Peyer's patch (tissue), 4 donors: ENCODE results near the gene FBN1. TPM values are rescaled to one million over a fixed set of nuclear protein-coding genes. Genes with fewer than 3 reads are reported as not detected.

Source experiments
- DNase-seq, 3 donors: peaks; one replicate each; pipeline ENCODE4 v3.0.0-alpha.2; 2017 to 2019
- H3K27ac ChIP-seq, 4 donors: fragments of 200-600 bp; sonication (generic); one replicate each; pipeline ENCODE4 v1.5.1; 2016 to 2019
- H3K27me3 ChIP-seq, 2 donors: fragments of 200-600 bp; sonication (generic); one replicate each; pipeline ENCODE4 v1.5.1; 2019
- H3K36me3 ChIP-seq, 3 donors: fragments of 200-600 bp; sonication (generic); one replicate each; pipeline ENCODE4 v1.5.1; 2016 to 2019
- H3K4me1 ChIP-seq, 4 donors: fragments of 200-600 bp; sonication (generic); one replicate each; pipeline ENCODE4 v1.5.1; 2016 to 2019
- H3K4me3 ChIP-seq, 4 donors: fragments of 200-600 bp; sonication (generic); 1 replicate in 3 of 4; 2 replicates in 1 of 4; pipeline ENCODE4 v1.5.1; 2016 to 2019; ENCODE audit warnings: mild to moderate bottlenecking in 1 of 4
- H3K9me3 ChIP-seq, 4 donors: fragments of 200-600 bp; sonication (generic); one replicate each; pipeline ENCODE4 v1.5.1; 2016 to 2019; ENCODE audit warnings: mild to moderate bottlenecking in 1 of 4
- POLR2A ChIP-seq, 2 donors: fragments of 450-650 bp; IDR thresholded peaks; one replicate each; pipeline ENCODE4 v1.5.1; 2017; ENCODE audit warnings: antibody characterized with exemption in 2 of 2, mild to moderate bottlenecking in 2 of 2, moderate library complexity in 2 of 2
- total RNA-seq, 4 donors: library from RNA; depleted of rRNA; stranded (reverse); fragments of >200 nt; gene quantifications; one replicate each; pipeline ENCODE4 v1.1.0, GENCODE V29; 2016
- TF ChIP-seq, protein P1 (sequence below), 6 experiments: fragments of 450-650 bp in 4 of 6; fragments of 200-600 bp in 2 of 6; sonication (generic) in 1 of 6; IDR thresholded peaks; one replicate each; pipeline ENCODE4 v1.5.1; 2017 to 2019; ENCODE audit warnings: antibody characterized with exemption in 6 of 6, mild to moderate bottlenecking in 3 of 6, moderate library complexity in 1 of 6

FBN1 gene
- total RNA-seq, 4 donors from 2014 or later: 21.4 to 257 (median 60.9) TPM

DNA sequence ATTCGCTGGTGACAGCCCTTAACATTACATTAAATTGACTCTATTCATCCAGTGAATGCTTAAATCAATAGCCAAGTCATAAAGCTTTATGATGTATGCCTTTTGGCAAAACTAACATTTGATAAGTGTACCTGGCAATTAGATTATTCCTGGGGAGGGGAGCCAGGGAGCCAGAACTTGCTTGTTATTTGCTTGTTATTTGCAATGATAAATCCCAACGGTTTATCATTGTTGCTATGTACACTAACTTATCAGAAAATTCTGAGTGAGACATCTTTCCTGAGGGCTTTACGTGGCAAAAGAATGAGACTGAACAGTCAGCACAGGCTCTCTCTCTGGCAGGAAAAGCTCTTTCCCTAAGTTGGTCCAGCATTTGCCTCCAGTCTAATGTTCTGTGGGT lies 35.8 kb upstream of the FBN1 start:
- Histone ChIP-seq H3K36me3 (no peaks in the 10 kb centered on the region), H3K4me1 (no peaks in the 10 kb centered on the region), H3K27me3 (no peaks in the 10 kb centered on the region), H3K4me3 (no peak overlapping the region), H3K9me3 (no peaks in the 10 kb centered on the region), H3K27ac (no peak overlapping the region)
- TF ChIP-seq POLR2A (IDR thresholded peaks at IDR 0.05): no peak
- TF ChIP-seq, protein P1, sequence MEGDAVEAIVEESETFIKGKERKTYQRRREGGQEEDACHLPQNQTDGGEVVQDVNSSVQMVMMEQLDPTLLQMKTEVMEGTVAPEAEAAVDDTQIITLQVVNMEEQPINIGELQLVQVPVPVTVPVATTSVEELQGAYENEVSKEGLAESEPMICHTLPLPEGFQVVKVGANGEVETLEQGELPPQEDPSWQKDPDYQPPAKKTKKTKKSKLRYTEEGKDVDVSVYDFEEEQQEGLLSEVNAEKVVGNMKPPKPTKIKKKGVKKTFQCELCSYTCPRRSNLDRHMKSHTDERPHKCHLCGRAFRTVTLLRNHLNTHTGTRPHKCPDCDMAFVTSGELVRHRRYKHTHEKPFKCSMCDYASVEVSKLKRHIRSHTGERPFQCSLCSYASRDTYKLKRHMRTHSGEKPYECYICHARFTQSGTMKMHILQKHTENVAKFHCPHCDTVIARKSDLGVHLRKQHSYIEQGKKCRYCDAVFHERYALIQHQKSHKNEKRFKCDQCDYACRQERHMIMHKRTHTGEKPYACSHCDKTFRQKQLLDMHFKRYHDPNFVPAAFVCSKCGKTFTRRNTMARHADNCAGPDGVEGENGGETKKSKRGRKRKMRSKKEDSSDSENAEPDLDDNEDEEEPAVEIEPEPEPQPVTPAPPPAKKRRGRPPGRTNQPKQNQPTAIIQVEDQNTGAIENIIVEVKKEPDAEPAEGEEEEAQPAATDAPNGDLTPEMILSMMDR (IDR thresholded peaks at IDR 0.05): no peak
- no peak for DNase-seq

GRCh38 chr15:48680841-48681240 lies 35.3 kb upstream of the FBN1 start:
- DNase-seq: no peak
- Histone ChIP-seq H3K4me1 (no peaks in the 10 kb centered on the region), H3K9me3 (no peaks in the 10 kb centered on the region), H3K36me3 (no peaks in the 10 kb centered on the region), H3K27me3 (no peaks in the 10 kb centered on the region), H3K27ac (no peak overlapping the region), H3K4me3 (no peak overlapping the region)
- TF ChIP-seq POLR2A (IDR thresholded peaks at IDR 0.05): no peak
- TF ChIP-seq, protein P1 (IDR thresholded peaks at IDR 0.05): no peak

- no peaks in the 10 kb centered on the region for H3K4me1 ChIP-seq
- TF ChIP-seq, protein P1 (IDR thresholded peaks at IDR 0.05): no peak
- TF ChIP-seq POLR2A (IDR thresholded peaks at IDR 0.05): no peak
- H3K9me3 ChIP-seq: no peaks in the 10 kb centered on the region
- no peaks in the 10 kb centered on the region for H3K36me3 ChIP-seq
- no peak overlapping the region for H3K4me3 ChIP-seq
- no peak for DNase-seq
- H3K27me3 ChIP-seq: no peaks in the 10 kb centered on the region
- no peak overlapping the region for H3K27ac ChIP-seq
These were observed 34.4 kb upstream of the FBN1 start for GRCh38 chr15:48679952-48680351.

DNA sequence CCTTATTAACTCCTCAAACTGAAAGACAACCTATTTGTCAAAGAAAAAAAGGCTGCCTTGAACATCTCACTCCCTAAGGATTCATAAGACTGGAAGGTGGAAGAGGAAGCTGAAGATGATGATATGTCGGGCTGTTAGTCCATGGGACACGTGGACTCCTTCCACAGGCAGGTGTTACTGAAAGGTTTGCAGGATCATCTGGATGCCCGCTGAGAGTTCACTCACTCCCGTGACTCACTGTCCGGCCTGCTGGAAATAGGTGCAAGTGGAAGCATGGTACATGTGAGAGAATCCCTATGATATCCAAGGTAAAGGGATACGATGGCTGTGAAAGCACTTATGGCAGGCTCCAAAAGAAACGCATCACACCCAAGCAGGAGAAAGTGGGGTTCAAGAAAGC lies 33.3 kb upstream of the FBN1 start:
- no peaks in the 10 kb centered on the region for H3K4me1 ChIP-seq
- no peak overlapping the region for H3K27ac ChIP-seq
- H3K27me3 ChIP-seq: no peaks in the 10 kb centered on the region
- no peak for DNase-seq
- H3K36me3 ChIP-seq: no peaks in the 10 kb centered on the region
- no peak for TF ChIP-seq POLR2A (IDR thresholded peaks at IDR 0.05)
- TF ChIP-seq, protein P1 (IDR thresholded peaks at IDR 0.05): no peak
- no peak overlapping the region for H3K4me3 ChIP-seq
- H3K9me3 ChIP-seq: no peaks in the 10 kb centered on the region

DNA sequence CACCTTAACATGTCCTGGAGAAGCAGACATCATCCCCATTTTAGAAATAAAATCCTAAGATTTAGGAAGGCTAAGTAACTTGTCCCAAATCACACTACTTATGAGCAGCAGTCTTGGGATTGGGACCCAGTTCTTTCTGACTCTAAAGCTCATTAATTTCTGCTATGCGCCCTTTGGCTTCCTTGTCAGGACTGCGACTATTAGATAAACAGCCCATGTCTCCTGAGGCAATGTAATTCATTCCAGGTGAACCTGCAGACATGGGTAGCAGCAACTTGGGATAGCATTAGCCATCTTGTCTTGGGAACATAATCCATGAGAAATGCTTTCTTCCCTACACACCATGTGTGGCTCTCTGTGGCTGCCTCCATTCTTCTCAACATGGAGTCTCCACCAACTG lies 32.3 kb upstream of the FBN1 start:
- H3K9me3 ChIP-seq: no peaks in the 10 kb centered on the region
- H3K36me3 ChIP-seq: no peaks in the 10 kb centered on the region
- no peaks in the 10 kb centered on the region for H3K4me1 ChIP-seq
- DNase-seq: no peak
- TF ChIP-seq, protein P1 (IDR thresholded peaks at IDR 0.05): no peak
- TF ChIP-seq POLR2A (IDR thresholded peaks at IDR 0.05): no peak
- H3K4me3 ChIP-seq: no peak overlapping the region
- no peaks in the 10 kb centered on the region for H3K27me3 ChIP-seq
- H3K27ac ChIP-seq: no peak overlapping the region

GRCh38 chr15:48675436-48675835 lies 29.9 kb upstream of the FBN1 start:
- Histone ChIP-seq H3K36me3 (no peaks in the 10 kb centered on the region), H3K27me3 (no peaks in the 10 kb centered on the region), H3K27ac (no peak overlapping the region), H3K9me3 (no peaks in the 10 kb centered on the region), H3K4me3 (no peak overlapping the region), H3K4me1 (no peaks in the 10 kb centered on the region)
- TF ChIP-seq, protein P1 (IDR thresholded peaks at IDR 0.05): no peak
- no peak for TF ChIP-seq POLR2A (IDR thresholded peaks at IDR 0.05)
- no peak for DNase-seq
